Suprapubic skin (tissue), 4 donors: ENCODE measurements around the gene CCR8. TPM values are rescaled to one million over a fixed set of nuclear protein-coding genes. Genes with fewer than 3 reads are reported as not detected.
"Not testable (repeated sequence)": the region's sequence is repeated elsewhere in the genome, so short reads cannot be mapped to it uniquely, and the experiment has no call there.

ENCODE experiments used
- DNase-seq, 2 donors: peaks; one replicate each; pipeline ENCODE4 v3.0.0-alpha.2; 2019; ENCODE audit warnings: low spot score in 2 of 2
- H3K27ac ChIP-seq: fragments of 200-600 bp; sonication (generic); one replicate; pipeline ENCODE4 v1.5.1; 2019
- H3K27me3 ChIP-seq: fragments of 200-600 bp; sonication (generic); one replicate; pipeline ENCODE4 v1.5.1; 2019
- H3K36me3 ChIP-seq: fragments of 200-600 bp; sonication (generic); one replicate; pipeline ENCODE4 v1.5.1; 2019
- H3K4me1 ChIP-seq: fragments of 200-600 bp; sonication (generic); one replicate; pipeline ENCODE4 v1.5.1; 2019
- H3K4me3 ChIP-seq: fragments of 200-600 bp; sonication (generic); one replicate; pipeline ENCODE4 v1.5.1; 2019; ENCODE audit warnings: mild to moderate bottlenecking
- H3K9me3 ChIP-seq: fragments of 200-600 bp; sonication (generic); one replicate; pipeline ENCODE4 v1.5.1; 2019
- CTCF ChIP-seq, 2 donors: fragments of 200-600 bp in 1 of 2; fragments of 450-650 bp in 1 of 2; sonication (generic) in 1 of 2; IDR thresholded peaks; one replicate each; pipeline ENCODE4 v1.5.1; 2016 to 2019; ENCODE audit warnings: antibody characterized with exemption in 2 of 2, mild to moderate bottlenecking in 1 of 2, moderate library complexity in 1 of 2
- EP300 ChIP-seq: sonication (generic); formaldehyde crosslinking; IDR thresholded peaks from one replicate; pipeline ENCODE4 v1.6.1; 2017; ENCODE audit warnings: antibody characterized with exemption
- POLR2A ChIP-seq, 2 donors: fragments of 450-650 bp; IDR thresholded peaks; one replicate each; pipeline ENCODE4 v1.6.1; 2017; ENCODE audit warnings: antibody characterized with exemption in 2 of 2, mild to moderate bottlenecking in 2 of 2, moderate library complexity in 2 of 2
- POLR2AphosphoS5 ChIP-seq, 3 donors: sonication (generic); formaldehyde crosslinking; IDR thresholded peaks; one replicate each; pipeline ENCODE4 v1.6.1; 2017; ENCODE audit warnings: antibody characterized with exemption in 3 of 3
- WGBS: methylation state at CpG from one replicate; pipeline ENCODE4 v1.1.5; 2018; 5-methylcytosine and 5-hydroxymethylcytosine counted together
- total RNA-seq, 4 donors: library from RNA; depleted of rRNA; stranded (reverse); fragments of >200 nt; gene quantifications; one replicate each; pipeline ENCODE4 v1.1.0, GENCODE V29; 2016

Gene CCR8
- total RNA-seq, 4 donors from 2014 or later: not detected

DNA sequence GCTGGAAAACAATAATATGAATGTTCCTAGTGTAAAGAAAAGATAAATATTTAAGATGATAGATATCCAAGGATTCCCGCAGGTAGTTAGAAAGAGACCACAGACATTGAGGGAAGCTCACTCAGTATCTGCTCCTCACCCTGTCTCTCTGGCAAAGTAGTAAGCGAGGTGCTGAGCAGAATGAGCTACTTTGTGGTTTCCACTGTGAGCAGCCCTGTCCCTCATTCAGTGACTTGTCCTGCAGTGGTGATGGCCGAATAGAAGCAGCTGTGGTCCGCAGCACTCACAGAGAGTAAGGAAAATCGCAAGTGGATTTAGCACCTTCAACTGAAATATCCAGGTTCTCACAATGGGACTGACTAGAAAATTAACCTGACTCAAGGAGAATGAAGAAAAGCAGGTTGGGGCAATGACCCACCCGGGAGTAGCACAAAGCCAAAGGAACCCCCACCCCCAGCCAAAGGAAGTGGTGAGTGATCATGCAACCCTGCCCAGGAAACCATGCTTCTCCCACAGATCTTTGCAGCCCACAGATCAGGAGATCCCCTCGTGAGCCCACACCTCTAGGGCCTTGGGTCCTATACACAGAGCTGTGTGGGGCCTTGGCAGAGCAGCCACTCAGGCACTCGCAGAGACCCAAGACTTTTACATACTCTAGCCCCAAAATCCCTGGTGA, 31.9 kb downstream of the CCR8 start:
- no peak overlapping the region for H3K4me3 ChIP-seq

GRCh38 chr3:39362192-39362591, 32.7 kb downstream of the CCR8 start:
- Histone ChIP-seq H3K27me3 (no peaks in the 10 kb centered on the region), H3K36me3 (no peaks in the 10 kb centered on the region), H3K4me1 (no peaks in the 10 kb centered on the region), H3K27ac (no peak overlapping the region), H3K9me3 (no peaks in the 10 kb centered on the region), H3K4me3 (no peak overlapping the region)
- no peak for DNase-seq
- 79% methylated on average over 3 of the region's 3 CpGs for WGBS
- TF ChIP-seq POLR2AphosphoS5 (IDR thresholded peaks at IDR 0.05) (no peak), EP300 (no peak), CTCF (IDR thresholded peaks at IDR 0.05) (no peak), POLR2A (IDR thresholded peaks at IDR 0.05) (no peak)

More for the DNA sequence above, 31.9 kb downstream of the CCR8 start:
- Histone ChIP-seq H3K36me3 (no peaks in the 10 kb centered on the region), H3K27ac (no peak overlapping the region), H3K27me3 (no peaks in the 10 kb centered on the region), H3K9me3 (no peaks in the 10 kb centered on the region), H3K4me1 (no peaks in the 10 kb centered on the region)
- no peak for TF ChIP-seq POLR2A (IDR thresholded peaks at IDR 0.05)
- TF ChIP-seq POLR2AphosphoS5 (IDR thresholded peaks at IDR 0.05): no peak
- TF ChIP-seq EP300: no peak
- no peak for TF ChIP-seq CTCF (IDR thresholded peaks at IDR 0.05)
- no peak for DNase-seq
- WGBS: 77% methylated on average over 7 of the region's 8 CpGs

GRCh38 chr3:39362812-39363211, 33.3 kb downstream of the CCR8 start:
- TF ChIP-seq EP300: no peak
- no peak for TF ChIP-seq POLR2AphosphoS5 (IDR thresholded peaks at IDR 0.05)
- TF ChIP-seq CTCF (IDR thresholded peaks at IDR 0.05): no peak
- no peak for TF ChIP-seq POLR2A (IDR thresholded peaks at IDR 0.05)
- WGBS: 88% methylated on average over 2 of the region's 2 CpGs
- H3K9me3 ChIP-seq: no peaks in the 10 kb centered on the region
- H3K4me3 ChIP-seq: no peak overlapping the region
- no peaks in the 10 kb centered on the region for H3K36me3 ChIP-seq
- DNase-seq: no peak
- H3K27ac ChIP-seq: no peak overlapping the region
- no peaks in the 10 kb centered on the region for H3K27me3 ChIP-seq
- H3K4me1 ChIP-seq: no peaks in the 10 kb centered on the region

DNA sequence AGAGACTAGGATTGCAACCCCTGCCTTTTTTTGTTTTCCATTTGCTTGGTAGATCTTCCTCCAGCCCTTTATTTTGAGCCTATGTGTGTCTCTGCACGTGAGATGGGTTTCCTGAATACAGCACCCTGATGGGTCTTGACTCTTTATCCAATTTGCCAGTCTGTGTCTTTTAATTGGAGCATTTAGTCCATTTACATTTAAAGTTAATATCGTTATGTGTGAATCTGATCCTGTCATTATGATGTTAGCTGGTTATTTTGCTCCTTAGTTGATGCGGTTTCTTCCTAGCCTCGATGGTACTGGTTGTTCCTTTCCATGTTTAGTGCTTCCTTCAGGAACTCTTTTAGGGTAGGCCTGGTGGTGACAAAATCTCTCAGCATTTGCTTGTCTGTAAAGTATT, 40.9 kb downstream of the CCR8 start:
- H3K36me3 ChIP-seq, H3K4me1 ChIP-seq, H3K27ac ChIP-seq, DNase-seq, H3K4me3 ChIP-seq, H3K9me3 ChIP-seq, H3K27me3 ChIP-seq: not testable (repeated sequence)
- 90% methylated on average over 4 of the region's 4 CpGs for WGBS

DNA sequence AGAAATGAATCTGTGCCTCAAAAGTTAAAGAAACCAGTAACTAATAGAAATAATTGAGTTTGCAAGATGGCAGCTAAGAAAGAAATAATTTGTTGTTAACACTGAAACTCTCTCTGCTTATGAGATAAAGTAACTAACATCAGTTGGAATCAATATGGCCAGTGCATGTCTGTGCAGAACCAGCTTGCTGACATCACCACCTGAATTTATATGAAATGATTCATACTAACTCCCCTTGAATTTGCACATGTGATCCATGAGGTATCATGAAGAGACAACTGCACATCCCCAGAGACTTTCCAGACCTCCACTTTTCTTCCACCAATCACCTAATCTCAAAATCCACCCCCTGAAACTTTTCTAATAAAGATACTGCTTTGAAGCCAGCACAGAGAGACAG, 43.3 kb downstream of the CCR8 start:
- H3K4me1 ChIP-seq: no peaks in the 10 kb centered on the region
- no peak for DNase-seq
- H3K36me3 ChIP-seq: no peaks in the 10 kb centered on the region
- H3K4me3 ChIP-seq: no peak overlapping the region
- no peak overlapping the region for H3K27ac ChIP-seq
- TF ChIP-seq POLR2A (IDR thresholded peaks at IDR 0.05) (no peak), EP300 (no peak), CTCF (IDR thresholded peaks at IDR 0.05) (no peak), POLR2AphosphoS5 (IDR thresholded peaks at IDR 0.05) (no peak)
- H3K27me3 ChIP-seq: no peaks in the 10 kb centered on the region
- H3K9me3 ChIP-seq: no peaks in the 10 kb centered on the region
